ENCODE measurements around the gene C2CD4B.

The C2CD4B gene

DNA sequence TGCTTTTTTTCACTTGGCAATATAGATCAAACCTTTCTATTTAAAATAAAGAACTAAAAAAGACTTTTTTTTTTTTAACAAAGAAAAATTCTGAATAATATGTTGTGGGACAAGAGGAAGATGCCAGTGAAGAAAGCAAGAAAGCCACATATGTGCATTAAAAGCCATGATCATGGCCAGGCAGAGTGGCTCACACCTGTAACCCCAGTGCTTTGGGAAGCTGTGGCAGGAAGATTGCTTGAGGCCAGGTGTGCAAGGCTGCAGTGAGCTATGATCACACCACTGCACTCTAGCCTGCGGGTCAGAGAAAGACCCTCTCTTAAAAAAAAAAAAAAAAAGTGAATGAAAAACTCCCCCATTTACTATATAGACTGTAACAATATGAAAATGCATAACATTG, 23.9 kb downstream of the C2CD4B start:
- H3K18ac ChIP-seq (ENCODE audit: low read depth in 1 of 2, low read length in 2 of 2), result no peak overlapping the region
- H2BK120ac ChIP-seq (ENCODE audit: low read depth, low read length), result no peak overlapping the region
- H3K36me3 ChIP-seq (ENCODE audit: control insufficient read depth in 1 of 2, insufficient read depth in 2 of 2, low read depth in 1 of 2, low read length in 2 of 2), result no peaks in the 10 kb centered on the region
- no peaks in the 10 kb centered on the region for H3K4me1 ChIP-seq (ENCODE audit: control insufficient read depth, insufficient read depth, low read depth, low read length)
- H3K4me3 ChIP-seq (ENCODE audit: insufficient read depth in 1 of 2, low read depth in 1 of 2, low read length in 2 of 2), result no peak overlapping the region
- H2AK5ac ChIP-seq (ENCODE audit: low read length, severe bottlenecking), result no peak overlapping the region
- H2AFZ ChIP-seq (ENCODE audit: low read depth, low read length), result no peak overlapping the region
- H2BK5ac ChIP-seq (ENCODE audit: low read depth, low read length, poor library complexity, severe bottlenecking), result no peak overlapping the region
- no peak overlapping the region for H4K91ac ChIP-seq (ENCODE audit: low read length)
- no peak overlapping the region for H4K8ac ChIP-seq (ENCODE audit: low read length)
- H3K14ac ChIP-seq (ENCODE audit: low read length in 2 of 2), result no peak overlapping the region
- H2BK15ac ChIP-seq (ENCODE audit: low read depth, poor library complexity, severe bottlenecking), result no peak overlapping the region
- no peak overlapping the region for H3K4me2 ChIP-seq (ENCODE audit: low read length, poor library complexity, severe bottlenecking)
- no CpG with 5 or more reads among the region's 1 CpG for WGBS
- no peaks in the 10 kb centered on the region for H3K79me1 ChIP-seq (replicated peaks; ENCODE audit: low read length, poor library complexity, severe bottlenecking)
- no peak overlapping the region for H2BK12ac ChIP-seq (ENCODE audit: low read length in 2 of 2)
- no peaks in the 10 kb centered on the region for H3K27me3 ChIP-seq (ENCODE audit: control insufficient read depth in 1 of 2, insufficient read depth in 1 of 2, low read length in 2 of 2)
- H3K9me3 ChIP-seq (ENCODE audit: control insufficient read depth, low read length), result no peaks in the 10 kb centered on the region
- no peak overlapping the region for H3K9ac ChIP-seq (ENCODE audit: low read length)
- no peak for DNase-seq
- no peak overlapping the region for H3K27ac ChIP-seq (ENCODE audit: low read length, poor library complexity, severe bottlenecking)
- no peak overlapping the region for H3K23ac ChIP-seq (ENCODE audit: low read length in 2 of 2)
- no peak overlapping the region for H3K4ac ChIP-seq (ENCODE audit: low read depth in 1 of 2, low read length in 2 of 2)

- Histone ChIP-seq H3K79me1 (replicated peaks; ENCODE audit: low read length, poor library complexity, severe bottlenecking) (no peaks in the 10 kb centered on the region), H3K4ac (ENCODE audit: low read depth in 1 of 2, low read length in 2 of 2) (no peak overlapping the region), H2BK5ac (ENCODE audit: low read depth, low read length, poor library complexity, severe bottlenecking) (no peak overlapping the region), H3K9me3 (ENCODE audit: control insufficient read depth, low read length) (no peaks in the 10 kb centered on the region), H2BK12ac (ENCODE audit: low read length in 2 of 2) (no peak overlapping the region), H3K4me1 (ENCODE audit: control insufficient read depth, insufficient read depth, low read depth, low read length) (no peaks in the 10 kb centered on the region), H3K27ac (ENCODE audit: low read length, poor library complexity, severe bottlenecking) (no peak overlapping the region), H3K18ac (ENCODE audit: low read depth in 1 of 2, low read length in 2 of 2) (no peak overlapping the region), H2BK15ac (ENCODE audit: low read depth, poor library complexity, severe bottlenecking) (no peak overlapping the region), H3K23ac (ENCODE audit: low read length in 2 of 2) (no peak overlapping the region), H3K9ac (ENCODE audit: low read length) (peak overlapping the region; percentile 33), H2AFZ (ENCODE audit: low read depth, low read length) (no peak overlapping the region), H4K91ac (ENCODE audit: low read length) (no peak overlapping the region), H3K4me2 (ENCODE audit: low read length, poor library complexity, severe bottlenecking) (no peak overlapping the region), H3K27me3 (ENCODE audit: control insufficient read depth in 1 of 2, insufficient read depth in 1 of 2, low read length in 2 of 2) (no peaks in the 10 kb centered on the region), H3K4me3 (ENCODE audit: insufficient read depth in 1 of 2, low read depth in 1 of 2, low read length in 2 of 2) (no peak overlapping the region), H2BK120ac (ENCODE audit: low read depth, low read length) (no peak overlapping the region), H2AK5ac (ENCODE audit: low read length, severe bottlenecking) (no peak overlapping the region), H3K14ac (ENCODE audit: low read length in 2 of 2) (no peak overlapping the region), H4K8ac (ENCODE audit: low read length) (no peak overlapping the region), H3K36me3 (ENCODE audit: control insufficient read depth in 1 of 2, insufficient read depth in 2 of 2, low read depth in 1 of 2, low read length in 2 of 2) (no peaks in the 10 kb centered on the region)
- WGBS, result 83% methylated on average over 2 of the region's 5 CpGs
- DNase-seq, result no peak
These were observed 27.0 kb downstream of the C2CD4B start for GRCh38 chr15:62138124-62138523.

DNA sequence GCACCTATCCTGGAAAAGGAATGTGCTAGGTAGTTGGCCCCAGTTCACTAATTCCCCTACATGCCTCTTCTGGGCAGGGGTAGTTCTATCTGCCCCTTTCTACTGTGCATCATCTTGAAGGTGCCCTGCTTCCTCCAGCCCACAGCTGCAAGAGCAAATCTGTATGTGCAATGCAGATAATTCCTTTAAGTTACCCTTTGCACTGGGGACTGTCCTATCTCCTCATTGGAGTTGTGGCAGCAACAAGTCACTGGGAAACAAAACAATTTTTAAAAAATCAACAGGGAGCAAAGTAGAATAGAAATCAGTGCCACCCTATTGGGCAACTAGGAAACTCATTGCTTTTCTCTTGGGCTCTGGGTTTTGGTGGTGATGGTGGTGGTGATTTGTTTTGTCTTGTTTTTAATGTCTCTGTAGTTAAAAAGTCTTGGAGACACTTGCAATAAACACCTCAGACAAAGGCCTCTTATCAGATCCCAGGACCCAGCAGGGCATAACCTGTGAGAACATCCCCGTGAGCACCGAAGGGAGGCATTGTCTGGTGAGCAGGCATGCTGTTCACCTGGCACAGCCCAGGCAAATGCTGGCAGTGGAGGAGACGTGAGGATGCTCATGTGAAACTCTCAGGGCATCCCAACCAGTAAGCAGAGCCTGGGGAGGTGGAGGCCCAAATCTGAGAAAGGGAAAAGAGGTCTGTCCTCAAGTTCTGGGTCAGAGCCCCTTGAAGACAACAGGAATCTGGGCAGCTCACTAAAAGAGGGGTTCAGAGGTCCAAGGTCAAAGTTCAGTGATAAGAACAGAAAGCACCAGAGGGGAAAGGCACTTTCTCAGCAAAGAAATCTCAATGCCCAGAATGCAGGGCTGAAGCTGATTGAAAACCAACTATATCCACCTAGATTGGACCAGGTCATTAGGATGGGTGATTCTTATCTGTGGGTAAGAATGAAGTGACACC, 27.9 kb downstream of the C2CD4B start:
- Histone ChIP-seq H3K27me3 (ENCODE audit: control insufficient read depth in 1 of 2, insufficient read depth in 1 of 2, low read length in 2 of 2) (no peaks in the 10 kb centered on the region), H2BK12ac (ENCODE audit: low read length in 2 of 2) (no peak overlapping the region), H3K23ac (ENCODE audit: low read length in 2 of 2) (no peak overlapping the region), H2BK5ac (ENCODE audit: low read depth, low read length, poor library complexity, severe bottlenecking) (no peak overlapping the region), H3K9ac (ENCODE audit: low read length) (peak overlapping the region; percentile 33), H3K4ac (ENCODE audit: low read depth in 1 of 2, low read length in 2 of 2) (no peak overlapping the region), H3K36me3 (ENCODE audit: control insufficient read depth in 1 of 2, insufficient read depth in 2 of 2, low read depth in 1 of 2, low read length in 2 of 2) (no peaks in the 10 kb centered on the region), H2BK120ac (ENCODE audit: low read depth, low read length) (no peak overlapping the region), H2AK5ac (ENCODE audit: low read length, severe bottlenecking) (no peak overlapping the region), H2BK15ac (ENCODE audit: low read depth, poor library complexity, severe bottlenecking) (no peak overlapping the region), H3K4me1 (ENCODE audit: control insufficient read depth, insufficient read depth, low read depth, low read length) (no peaks in the 10 kb centered on the region), H3K27ac (ENCODE audit: low read length, poor library complexity, severe bottlenecking) (no peak overlapping the region), H3K9me3 (ENCODE audit: control insufficient read depth, low read length) (no peaks in the 10 kb centered on the region), H3K18ac (ENCODE audit: low read depth in 1 of 2, low read length in 2 of 2) (no peak overlapping the region), H2AFZ (ENCODE audit: low read depth, low read length) (no peak overlapping the region), H3K14ac (ENCODE audit: low read length in 2 of 2) (no peak overlapping the region), H4K91ac (ENCODE audit: low read length) (no peak overlapping the region), H3K4me3 (ENCODE audit: insufficient read depth in 1 of 2, low read depth in 1 of 2, low read length in 2 of 2) (no peak overlapping the region), H3K79me1 (replicated peaks; ENCODE audit: low read length, poor library complexity, severe bottlenecking) (no peaks in the 10 kb centered on the region), H3K4me2 (ENCODE audit: low read length, poor library complexity, severe bottlenecking) (no peak overlapping the region), H4K8ac (ENCODE audit: low read length) (no peak overlapping the region)
- no peak for DNase-seq
- WGBS, result 74% methylated on average over 3 of the region's 3 CpGs

DNA sequence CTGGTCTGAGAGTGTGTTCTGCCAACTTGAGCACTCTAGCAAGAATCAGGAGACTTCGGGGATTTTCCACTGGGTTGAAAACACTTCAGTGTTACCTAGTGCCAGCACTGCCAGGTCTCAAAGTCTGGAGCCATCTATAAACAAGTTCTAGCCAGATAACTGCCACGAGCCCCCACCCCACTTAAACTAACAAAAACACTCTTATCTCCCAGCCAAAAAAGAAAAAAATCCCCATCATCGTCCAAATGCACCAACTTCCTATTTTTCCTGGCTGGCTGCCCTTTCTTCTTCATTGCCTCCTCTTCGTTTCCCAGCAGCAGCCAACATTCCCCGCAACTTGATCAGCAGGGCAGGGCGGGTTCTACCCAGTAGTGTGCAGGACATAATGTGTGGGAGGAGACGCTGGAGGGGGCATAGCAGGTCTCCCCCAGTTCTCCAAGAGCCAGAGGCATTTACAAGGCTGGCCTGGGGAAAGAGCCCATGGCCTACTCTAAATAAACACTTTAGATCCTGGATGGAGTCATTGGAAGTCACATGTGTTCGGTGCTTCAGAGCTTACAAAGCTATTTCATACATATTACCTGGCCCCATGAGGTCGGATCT, 29.5 kb downstream of the C2CD4B start:
- H3K18ac ChIP-seq (ENCODE audit: low read depth in 1 of 2, low read length in 2 of 2), result no peak overlapping the region
- no peak overlapping the region for H3K4ac ChIP-seq (ENCODE audit: low read depth in 1 of 2, low read length in 2 of 2)
- no peak overlapping the region for H4K91ac ChIP-seq (ENCODE audit: low read length)
- no peaks in the 10 kb centered on the region for H3K36me3 ChIP-seq (ENCODE audit: control insufficient read depth in 1 of 2, insufficient read depth in 2 of 2, low read depth in 1 of 2, low read length in 2 of 2)
- H3K9me3 ChIP-seq (ENCODE audit: control insufficient read depth, low read length), result no peaks in the 10 kb centered on the region
- no peak overlapping the region for H3K4me3 ChIP-seq (ENCODE audit: insufficient read depth in 1 of 2, low read depth in 1 of 2, low read length in 2 of 2)
- no peak overlapping the region for H3K14ac ChIP-seq (ENCODE audit: low read length in 2 of 2)
- no peaks in the 10 kb centered on the region for H3K4me1 ChIP-seq (ENCODE audit: control insufficient read depth, insufficient read depth, low read depth, low read length)
- no peak overlapping the region for H2BK5ac ChIP-seq (ENCODE audit: low read depth, low read length, poor library complexity, severe bottlenecking)
- H2BK120ac ChIP-seq (ENCODE audit: low read depth, low read length), result no peak overlapping the region
- H3K79me1 ChIP-seq (replicated peaks; ENCODE audit: low read length, poor library complexity, severe bottlenecking), result no peaks in the 10 kb centered on the region
- no peak overlapping the region for H4K8ac ChIP-seq (ENCODE audit: low read length)
- no peak overlapping the region for H3K4me2 ChIP-seq (ENCODE audit: low read length, poor library complexity, severe bottlenecking)
- no peak overlapping the region for H3K9ac ChIP-seq (ENCODE audit: low read length)
- H2AK5ac ChIP-seq (ENCODE audit: low read length, severe bottlenecking), result no peak overlapping the region
- 63% methylated on average over 8 of the region's 9 CpGs for WGBS
- no peak for DNase-seq
- H3K23ac ChIP-seq (ENCODE audit: low read length in 2 of 2), result no peak overlapping the region
- H2BK15ac ChIP-seq (ENCODE audit: low read depth, poor library complexity, severe bottlenecking), result no peak overlapping the region
- H2AFZ ChIP-seq (ENCODE audit: low read depth, low read length), result no peak overlapping the region
- H3K27ac ChIP-seq (ENCODE audit: low read length, poor library complexity, severe bottlenecking), result no peak overlapping the region
- H3K27me3 ChIP-seq (ENCODE audit: control insufficient read depth in 1 of 2, insufficient read depth in 1 of 2, low read length in 2 of 2), result no peaks in the 10 kb centered on the region
- H2BK12ac ChIP-seq (ENCODE audit: low read length in 2 of 2), result no peak overlapping the region

Data from mesenchymal stem cell (in vitro differentiated cells and primary cell).